Stimulated activated CD4-positive, alpha-beta T cell treated with anti-CD3 and anti-CD28 coated beads, Interleukin-1b, Interleukin-23, amount 100 ng/mL, for 4 hours (primary cell): ENCODE results near the gene KLHL29.

Experiments used
- DNase-seq, 2 donors: peaks; one replicate each; pipeline ENCODE4 v3.0.0-alpha.2; 2020; ENCODE audit warnings: low read depth in 2 of 2

KLHL29 gene

GRCh38 chr2:23632831-23633395 is 247.9 kb downstream of the KLHL29 start:
- DNase-seq = no peak

GRCh38 chr2:23633966-23634365 is 249.0 kb downstream of the KLHL29 start:
- no peak for DNase-seq

- no peak for DNase-seq
Observed at GRCh38 chr2:23635442-23636340, 250.7 kb downstream of the KLHL29 start.

- no peak for DNase-seq
Observed at GRCh38 chr2:23636426-23636825, 251.4 kb downstream of the KLHL29 start.

GRCh38 chr2:23637011-23637778 is 252.2 kb downstream of the KLHL29 start:
- no peak for DNase-seq

- no peak for DNase-seq
Observed at GRCh38 chr2:23639406-23639982, 254.5 kb downstream of the KLHL29 start.

- DNase-seq = no peak
Observed at GRCh38 chr2:23640711-23641110, 255.7 kb downstream of the KLHL29 start.

- DNase-seq = no peak
Observed at GRCh38 chr2:23642516-23642915, 257.5 kb downstream of the KLHL29 start.

GRCh38 chr2:23645230-23645808 is 260.3 kb downstream of the KLHL29 start:
- DNase-seq = no peak

GRCh38 chr2:23647563-23647962 is 262.6 kb downstream of the KLHL29 start:
- DNase-seq = no peak

- DNase-seq = no peak
Observed at GRCh38 chr2:23649303-23649702, 264.3 kb downstream of the KLHL29 start.

GRCh38 chr2:23649819-23650218 is 264.8 kb downstream of the KLHL29 start:
- no peak for DNase-seq

GRCh38 chr2:23651187-23652080 is 266.5 kb downstream of the KLHL29 start:
- DNase-seq = no peak

GRCh38 chr2:23653326-23653725 is 268.3 kb downstream of the KLHL29 start:
- DNase-seq = no peak

GRCh38 chr2:23654756-23655155 is 269.8 kb downstream of the KLHL29 start:
- no peak for DNase-seq

- DNase-seq = no peak
Observed at GRCh38 chr2:23655934-23656596, 271.1 kb downstream of the KLHL29 start.

- no peak for DNase-seq
Observed at GRCh38 chr2:23656597-23656973, 271.6 kb downstream of the KLHL29 start.

- DNase-seq = no peak
Observed at GRCh38 chr2:23657371-23657770, 272.4 kb downstream of the KLHL29 start.

- DNase-seq = no peak
Observed at GRCh38 chr2:23657934-23658333, 273.0 kb downstream of the KLHL29 start.

- DNase-seq = peak in 1 of 2 donors; percentile 3
Observed at GRCh38 chr2:23658466-23658942, 273.5 kb downstream of the KLHL29 start.
